Prostate gland (tissue), 2 donors: ENCODE data around the gene KCNG2.

ENCODE experiments used
- POLR2A ChIP-seq: fragments of 450-650 bp; IDR thresholded peaks from one replicate; pipeline ENCODE4 v1.6.1; 2016; ENCODE audit warnings: antibody characterized with exemption, mild to moderate bottlenecking
- POLR2AphosphoS5 ChIP-seq: sonication (generic); formaldehyde crosslinking; IDR thresholded peaks from one replicate; pipeline ENCODE4 v1.6.1; 2017; ENCODE audit warnings: antibody characterized with exemption
- TF ChIP-seq, protein P1 (sequence below), 4 experiments: fragments of 200-600 bp in 2 of 4; fragments of 450-650 bp in 2 of 4; sonication (generic) in 2 of 4; IDR thresholded peaks; 1 replicate in 3 of 4; 2 replicates in 1 of 4; pipeline ENCODE4 v1.5.1; 2016 to 2019; ENCODE audit warnings: antibody characterized with exemption in 4 of 4, mild to moderate bottlenecking in 2 of 4, moderate library complexity in 2 of 4

DNA sequence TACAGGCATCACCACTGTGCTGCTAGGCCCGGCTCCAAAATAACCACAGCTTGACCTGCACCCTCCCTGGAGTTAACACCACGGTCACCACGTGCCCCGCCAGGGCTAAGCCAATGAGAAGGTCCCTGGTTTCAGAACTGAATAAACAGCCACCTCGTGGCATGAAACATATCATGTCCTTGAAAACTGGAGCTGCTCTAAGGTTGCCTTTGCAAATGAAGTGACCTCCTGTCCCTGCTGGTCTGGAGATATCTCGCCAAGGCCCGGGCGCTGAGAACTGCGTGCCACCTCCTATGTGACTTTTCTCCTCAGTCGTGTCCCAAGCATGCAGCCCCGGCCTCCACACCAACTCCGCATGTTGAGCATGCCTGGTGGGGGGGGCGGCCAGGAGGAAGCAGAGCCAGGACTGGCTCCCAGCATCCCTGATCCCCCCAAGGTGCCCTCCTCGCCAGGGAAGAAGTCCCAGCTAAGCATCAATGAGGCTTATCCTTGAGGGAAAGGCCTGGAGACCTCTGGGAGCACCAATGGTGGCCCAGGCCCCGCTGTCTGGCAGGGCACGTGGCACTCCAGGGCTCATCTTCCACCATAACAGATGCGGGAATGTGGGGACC lies 16.3 kb upstream of the KCNG2 start:
- TF ChIP-seq, protein P1, sequence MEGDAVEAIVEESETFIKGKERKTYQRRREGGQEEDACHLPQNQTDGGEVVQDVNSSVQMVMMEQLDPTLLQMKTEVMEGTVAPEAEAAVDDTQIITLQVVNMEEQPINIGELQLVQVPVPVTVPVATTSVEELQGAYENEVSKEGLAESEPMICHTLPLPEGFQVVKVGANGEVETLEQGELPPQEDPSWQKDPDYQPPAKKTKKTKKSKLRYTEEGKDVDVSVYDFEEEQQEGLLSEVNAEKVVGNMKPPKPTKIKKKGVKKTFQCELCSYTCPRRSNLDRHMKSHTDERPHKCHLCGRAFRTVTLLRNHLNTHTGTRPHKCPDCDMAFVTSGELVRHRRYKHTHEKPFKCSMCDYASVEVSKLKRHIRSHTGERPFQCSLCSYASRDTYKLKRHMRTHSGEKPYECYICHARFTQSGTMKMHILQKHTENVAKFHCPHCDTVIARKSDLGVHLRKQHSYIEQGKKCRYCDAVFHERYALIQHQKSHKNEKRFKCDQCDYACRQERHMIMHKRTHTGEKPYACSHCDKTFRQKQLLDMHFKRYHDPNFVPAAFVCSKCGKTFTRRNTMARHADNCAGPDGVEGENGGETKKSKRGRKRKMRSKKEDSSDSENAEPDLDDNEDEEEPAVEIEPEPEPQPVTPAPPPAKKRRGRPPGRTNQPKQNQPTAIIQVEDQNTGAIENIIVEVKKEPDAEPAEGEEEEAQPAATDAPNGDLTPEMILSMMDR (IDR thresholded peaks at IDR 0.05): no peak
- TF ChIP-seq POLR2A (no peak), POLR2AphosphoS5 (no peak)
